Activated T-helper 17 cell treated with anti-CD3 and anti-CD28 coated beads, Interleukin-2, amount 50 U/mL, for 72 hours (primary cell): ENCODE measurements around the gene ADGRL1. TPM values are rescaled to one million over a fixed set of nuclear protein-coding genes. Genes with fewer than 3 reads are reported as not detected.

ENCODE experiments used
- ATAC-seq: fragments of 150-1000 bp; cut with Tn5 transposase; replicated peaks from 2 replicates; pipeline ENCODE4 v1.10.0; 2021; ENCODE audit warnings: mild to moderate bottlenecking, moderate library complexity
- H3K27ac Mint-ChIP-seq: one replicate; pipeline ENCODE4 v1.8.0; 2022; ENCODE audit warnings: mixed read lengths
- H3K27me3 Mint-ChIP-seq: one replicate; pipeline ENCODE4 v1.8.0; 2022; ENCODE audit warnings: mixed read lengths
- H3K36me3 Mint-ChIP-seq: one replicate; pipeline ENCODE4 v1.8.0; 2022; ENCODE audit warnings: low read depth, mild to moderate bottlenecking, mixed read lengths
- H3K4me1 Mint-ChIP-seq: one replicate; pipeline ENCODE4 v1.8.0; 2022; ENCODE audit warnings: mixed read lengths
- H3K4me3 Mint-ChIP-seq: one replicate; pipeline ENCODE4 v1.8.0; 2022; ENCODE audit warnings: mild to moderate bottlenecking, mixed read lengths
- H3K9me3 Mint-ChIP-seq: one replicate; pipeline ENCODE4 v1.8.0; 2022; ENCODE audit warnings: mixed read lengths
- total RNA-seq, 2 donors: library from RNA; stranded (reverse); gene quantifications; one replicate each; pipeline ENCODE4 v1.2.3, GENCODE V29; 2022

The ADGRL1 gene
- total RNA-seq, 2 donors from 2014 or later = 3.9 to 8.4 TPM

DNA sequence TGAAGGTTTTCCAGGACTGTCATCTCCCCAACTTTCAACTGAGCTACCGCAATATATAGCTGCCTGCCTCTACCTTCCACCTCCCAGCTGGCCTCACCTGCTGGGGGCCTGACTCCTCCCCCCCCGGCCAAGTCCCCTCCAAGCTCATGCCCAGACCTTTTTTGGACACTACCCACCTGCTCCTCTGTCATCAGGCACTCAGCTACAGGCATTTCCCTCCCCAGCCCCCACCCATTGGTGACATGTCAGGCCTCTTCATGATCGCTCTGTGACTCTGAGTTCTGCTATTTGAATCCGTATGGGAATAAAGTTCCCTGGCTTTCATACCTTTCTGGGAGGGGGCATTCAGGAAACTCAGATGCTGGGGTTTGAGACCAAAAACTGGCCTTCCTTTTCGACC is 90.2 kb downstream of the ADGRL1 start:
- Mint-ChIP-seq H3K9me3 (no peaks in the 10 kb centered on the region), H3K36me3 (no peaks in the 10 kb centered on the region), H3K4me1 (peaks cover 27% of the 10 kb centered on the region), H3K27ac (no peak overlapping the region), H3K27me3 (no peaks in the 10 kb centered on the region), H3K4me3 (peak overlapping the region; percentile 81)
- ATAC-seq = no peak

DNA sequence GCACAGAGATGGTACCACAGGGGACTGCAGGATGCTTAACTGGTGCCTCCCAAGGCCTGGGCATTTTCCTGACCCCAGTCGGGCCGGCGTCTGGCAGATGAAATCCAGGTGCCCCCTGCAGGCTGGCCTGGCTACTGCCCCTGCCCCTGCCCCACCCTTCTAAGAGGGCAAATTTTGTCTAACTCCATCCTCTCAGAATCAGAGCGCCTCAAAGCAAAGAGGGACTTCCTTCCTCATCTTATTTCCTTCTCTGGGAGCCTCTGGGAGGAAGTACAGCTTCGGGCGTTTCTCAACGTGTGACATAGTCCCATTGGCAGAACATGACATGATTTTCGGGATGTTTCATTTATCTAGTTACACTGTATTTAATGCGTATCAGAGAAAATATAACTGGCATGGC is 91.1 kb downstream of the ADGRL1 start:
- Mint-ChIP-seq H3K27ac (no peak overlapping the region), H3K36me3 (no peaks in the 10 kb centered on the region), H3K4me3 (no peak overlapping the region), H3K9me3 (no peaks in the 10 kb centered on the region), H3K27me3 (no peaks in the 10 kb centered on the region), H3K4me1 (peaks cover 27% of the 10 kb centered on the region)
- no peak for ATAC-seq

DNA sequence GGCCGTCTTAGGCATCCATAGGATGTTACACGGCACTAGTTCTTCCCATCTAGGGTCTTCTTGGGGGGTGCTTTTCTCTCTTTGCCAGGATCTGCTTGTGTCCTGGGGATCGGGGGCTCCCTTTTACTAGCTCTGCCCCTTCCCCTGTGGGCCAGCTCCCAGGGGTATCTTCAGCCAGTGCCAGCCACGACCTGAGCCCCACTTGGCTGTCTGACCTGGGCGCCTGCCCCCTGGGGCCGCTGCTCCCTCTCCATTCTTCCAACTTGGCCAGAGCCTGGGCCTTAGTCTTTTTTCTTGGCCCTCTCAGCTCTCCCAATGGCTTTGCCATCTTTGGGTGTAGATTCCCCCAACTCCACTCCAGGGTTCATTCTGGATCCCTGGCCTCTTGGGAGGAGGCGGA is 91.5 kb downstream of the ADGRL1 start:
- no peak for ATAC-seq
- Mint-ChIP-seq H3K9me3 (no peaks in the 10 kb centered on the region), H3K27ac (no peak overlapping the region), H3K4me1 (peaks cover 27% of the 10 kb centered on the region), H3K4me3 (no peak overlapping the region), H3K27me3 (no peaks in the 10 kb centered on the region), H3K36me3 (no peaks in the 10 kb centered on the region)

GRCh38 chr19:14113762-14114414 is 92.1 kb downstream of the ADGRL1 start:
- H3K27me3 Mint-ChIP-seq = no peaks in the 10 kb centered on the region
- ATAC-seq = no peak
- peaks cover 24% of the 10 kb centered on the region for H3K4me1 Mint-ChIP-seq
- H3K36me3 Mint-ChIP-seq = no peaks in the 10 kb centered on the region
- H3K9me3 Mint-ChIP-seq = no peaks in the 10 kb centered on the region
- no peak overlapping the region for H3K27ac Mint-ChIP-seq
- H3K4me3 Mint-ChIP-seq = no peak overlapping the region

- Mint-ChIP-seq H3K27ac (no peak overlapping the region), H3K9me3 (no peaks in the 10 kb centered on the region), H3K36me3 (peaks cover 5% of the 10 kb centered on the region), H3K4me1 (peaks cover 19% of the 10 kb centered on the region), H3K4me3 (no peak overlapping the region), H3K27me3 (no peaks in the 10 kb centered on the region)
- no peak for ATAC-seq
Observed at GRCh38 chr19:14112809-14113385, 93.1 kb downstream of the ADGRL1 start.

- no peak overlapping the region for H3K4me3 Mint-ChIP-seq
- H3K27ac Mint-ChIP-seq = no peak overlapping the region
Observed at GRCh38 chr19:14112051-14112808, 93.7 kb downstream of the ADGRL1 start.

DNA sequence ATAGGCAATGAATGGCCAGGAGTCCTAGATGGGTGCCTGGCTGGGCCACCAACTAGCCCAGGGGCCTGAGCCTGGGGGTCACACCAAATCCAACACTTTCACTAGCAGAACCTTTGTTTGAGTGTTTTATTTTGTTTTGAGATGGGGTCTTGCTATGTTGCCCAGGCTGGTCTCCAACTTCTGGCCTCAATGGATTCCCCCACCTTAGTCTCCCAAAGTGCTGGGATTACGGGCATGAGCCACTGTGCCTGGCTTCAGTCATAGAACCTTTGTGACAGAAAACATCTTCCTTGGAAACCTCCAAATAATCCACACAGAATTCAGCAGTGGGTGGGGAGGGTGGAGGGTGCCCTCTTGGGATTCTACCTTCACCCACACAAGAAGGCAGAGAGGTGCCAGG is 94.5 kb downstream of the ADGRL1 start:
- ATAC-seq = no peak
- Mint-ChIP-seq H3K27ac (no peak overlapping the region), H3K9me3 (no peaks in the 10 kb centered on the region), H3K27me3 (no peaks in the 10 kb centered on the region), H3K36me3 (peaks cover 6% of the 10 kb centered on the region), H3K4me3 (no peak overlapping the region), H3K4me1 (peaks cover 16% of the 10 kb centered on the region)

More at GRCh38 chr19:14112051-14112808, 93.7 kb downstream of the ADGRL1 start:
- H3K27me3 Mint-ChIP-seq = no peaks in the 10 kb centered on the region
- peaks cover 19% of the 10 kb centered on the region for H3K4me1 Mint-ChIP-seq
- no peak for ATAC-seq
- no peaks in the 10 kb centered on the region for H3K9me3 Mint-ChIP-seq
- peaks cover 6% of the 10 kb centered on the region for H3K36me3 Mint-ChIP-seq

- no peaks in the 10 kb centered on the region for H3K9me3 Mint-ChIP-seq
- H3K4me1 Mint-ChIP-seq = peaks cover 7% of the 10 kb centered on the region
- H3K36me3 Mint-ChIP-seq = peaks cover 6% of the 10 kb centered on the region
- H3K27ac Mint-ChIP-seq = no peak overlapping the region
- H3K4me3 Mint-ChIP-seq = no peak overlapping the region
- no peak for ATAC-seq
- no peaks in the 10 kb centered on the region for H3K27me3 Mint-ChIP-seq
Observed at GRCh38 chr19:14110650-14111049, 95.3 kb downstream of the ADGRL1 start.

DNA sequence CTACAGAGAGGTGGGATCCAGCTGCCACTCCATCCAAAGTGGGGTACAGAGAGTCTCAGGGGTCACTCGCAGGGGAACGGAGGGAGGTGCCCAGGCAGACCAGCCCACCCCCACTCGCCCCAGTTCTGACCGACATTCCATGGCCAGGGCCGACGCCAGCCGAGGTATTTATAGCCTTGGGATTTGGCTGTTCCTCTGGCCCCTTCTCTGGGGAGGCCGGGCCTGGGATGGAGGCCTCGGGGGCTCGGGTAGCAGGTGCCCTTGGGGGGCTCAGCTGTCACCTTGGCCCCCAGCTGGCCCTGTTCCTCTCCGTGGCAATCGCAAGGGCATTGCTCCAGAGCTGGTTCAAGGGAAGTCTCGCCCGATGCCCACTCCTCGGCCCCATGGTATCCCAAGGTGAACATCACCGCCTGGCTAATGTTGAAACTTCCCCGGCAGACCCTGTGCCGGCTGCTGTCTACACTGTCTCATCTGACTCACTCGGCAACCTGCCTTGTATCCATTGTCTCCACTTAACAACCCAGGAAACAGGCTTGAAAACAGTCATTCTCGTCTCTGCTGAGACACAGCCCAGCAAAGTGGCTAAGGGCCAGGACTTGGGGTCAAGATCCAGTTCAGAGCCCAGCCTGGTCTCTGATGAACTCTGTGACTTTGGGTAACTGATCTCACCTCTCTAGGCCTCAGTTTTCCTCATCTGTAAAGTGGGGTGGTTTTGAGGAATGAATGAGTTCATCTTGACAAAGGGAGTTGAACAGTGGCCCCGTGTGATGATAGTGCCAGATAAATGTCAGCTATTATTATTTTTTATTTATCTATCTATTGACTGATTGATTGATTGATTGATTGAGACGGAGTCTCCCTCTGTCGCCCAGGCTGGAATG is 98.1 kb downstream of the ADGRL1 start:
- no peaks in the 10 kb centered on the region for H3K27me3 Mint-ChIP-seq
- H3K4me3 Mint-ChIP-seq = no peak overlapping the region
- H3K4me1 Mint-ChIP-seq = no peaks in the 10 kb centered on the region
- no peaks in the 10 kb centered on the region for H3K9me3 Mint-ChIP-seq
- no peak for ATAC-seq
- H3K27ac Mint-ChIP-seq = no peak overlapping the region
- H3K36me3 Mint-ChIP-seq = peaks cover 12% of the 10 kb centered on the region

DNA sequence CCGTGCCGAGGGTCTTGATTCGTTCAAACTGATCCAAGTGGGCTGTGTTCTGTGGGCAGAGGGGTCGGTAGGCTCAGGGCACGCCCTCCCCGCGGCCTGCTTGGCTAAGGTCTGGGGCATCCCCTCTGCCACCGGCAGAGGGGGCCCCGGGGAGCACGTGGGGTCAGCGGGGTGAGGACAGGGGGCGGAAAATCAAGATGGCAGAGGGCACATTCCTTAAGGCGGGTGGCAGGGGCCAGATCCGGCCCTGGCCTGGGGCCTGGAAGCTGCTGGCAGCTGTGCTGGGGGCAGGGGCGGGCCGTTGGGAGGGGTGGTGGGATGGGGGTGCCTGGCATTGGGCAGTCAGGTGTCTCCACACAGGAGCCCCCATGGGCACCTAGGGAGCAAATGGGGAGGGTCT is 99.1 kb downstream of the ADGRL1 start:
- no peak overlapping the region for H3K4me3 Mint-ChIP-seq
- no peaks in the 10 kb centered on the region for H3K27me3 Mint-ChIP-seq
- H3K36me3 Mint-ChIP-seq = peaks cover 12% of the 10 kb centered on the region
- no peaks in the 10 kb centered on the region for H3K9me3 Mint-ChIP-seq
- ATAC-seq = no peak
- no peaks in the 10 kb centered on the region for H3K4me1 Mint-ChIP-seq
- H3K27ac Mint-ChIP-seq = no peak overlapping the region

- no peaks in the 10 kb centered on the region for H3K9me3 Mint-ChIP-seq
- ATAC-seq = no peak
- H3K4me3 Mint-ChIP-seq = no peak overlapping the region
- H3K27ac Mint-ChIP-seq = no peak overlapping the region
- H3K27me3 Mint-ChIP-seq = no peaks in the 10 kb centered on the region
- no peaks in the 10 kb centered on the region for H3K4me1 Mint-ChIP-seq
- H3K36me3 Mint-ChIP-seq = peaks cover 15% of the 10 kb centered on the region
Observed at GRCh38 chr19:14105680-14106079, 100.3 kb downstream of the ADGRL1 start.

DNA sequence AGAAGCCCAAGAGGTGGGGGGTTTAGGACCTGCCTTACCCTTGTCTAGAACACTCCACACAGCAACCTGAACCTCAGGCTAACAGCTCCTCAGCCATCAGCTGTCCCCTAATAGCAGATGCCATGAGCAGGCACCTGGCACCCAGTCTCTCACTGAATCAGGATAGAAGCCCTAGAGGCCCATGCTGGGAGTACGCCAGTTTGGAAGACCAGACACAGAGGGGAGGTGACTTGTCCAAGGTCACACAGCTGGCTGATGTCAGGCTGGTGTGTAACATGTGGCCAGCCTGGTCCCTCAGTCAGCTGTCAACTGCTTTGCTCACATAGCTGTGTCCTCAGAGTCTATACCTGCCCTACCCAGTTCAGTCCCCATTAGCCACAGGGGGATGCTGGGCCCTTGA is 102.7 kb downstream of the ADGRL1 start:
- H3K4me3 Mint-ChIP-seq = no peak overlapping the region
- H3K27ac Mint-ChIP-seq = no peak overlapping the region
- H3K36me3 Mint-ChIP-seq = peaks cover 18% of the 10 kb centered on the region
- ATAC-seq = no peak
- no peaks in the 10 kb centered on the region for H3K4me1 Mint-ChIP-seq
- no peaks in the 10 kb centered on the region for H3K27me3 Mint-ChIP-seq
- H3K9me3 Mint-ChIP-seq = no peaks in the 10 kb centered on the region

- Mint-ChIP-seq H3K4me3 (no peak overlapping the region), H3K4me1 (no peaks in the 10 kb centered on the region), H3K27me3 (no peaks in the 10 kb centered on the region), H3K9me3 (no peaks in the 10 kb centered on the region), H3K27ac (no peak overlapping the region), H3K36me3 (peaks cover 19% of the 10 kb centered on the region)
- ATAC-seq = no peak
Observed at GRCh38 chr19:14102756-14103155, 103.2 kb downstream of the ADGRL1 start.

DNA sequence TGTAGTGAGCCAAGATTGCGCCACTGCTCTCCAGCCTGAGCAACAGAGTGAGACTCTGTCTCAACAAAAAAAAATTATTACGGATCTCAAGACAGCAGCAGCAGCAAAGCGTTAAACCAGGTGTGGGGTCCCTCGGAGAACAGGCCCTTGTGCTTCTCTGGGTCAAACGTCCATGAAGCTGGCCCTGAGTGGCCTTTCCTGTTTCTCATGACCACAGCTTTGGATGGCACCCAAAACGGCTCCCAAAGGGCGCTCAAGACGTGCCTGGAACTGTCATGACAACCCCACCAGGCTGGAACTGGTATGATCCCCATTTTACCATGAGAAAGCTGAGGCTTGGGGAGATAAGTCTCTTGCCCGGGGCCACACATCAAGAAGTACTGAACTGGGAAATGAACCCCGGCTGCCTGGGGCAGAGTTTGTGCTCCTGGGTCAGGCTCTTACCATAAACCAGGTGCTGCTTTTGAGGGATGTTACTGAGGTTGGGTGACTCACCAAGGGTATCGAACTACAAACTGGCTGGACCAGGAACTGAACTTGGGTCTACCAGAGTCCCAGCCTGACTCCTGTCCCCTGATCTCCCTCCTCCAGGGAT is 103.8 kb downstream of the ADGRL1 start:
- Mint-ChIP-seq H3K27me3 (no peaks in the 10 kb centered on the region), H3K4me3 (no peak overlapping the region), H3K4me1 (no peaks in the 10 kb centered on the region), H3K27ac (no peak overlapping the region), H3K36me3 (peaks cover 23% of the 10 kb centered on the region), H3K9me3 (no peaks in the 10 kb centered on the region)
- no peak for ATAC-seq
